T47D (cell line): ENCODE data around the gene GRAMD2B.
"Not testable (repeated sequence)": the region's sequence is repeated elsewhere in the genome, so short reads cannot be mapped to it uniquely, and the experiment has no call there.

Source experiments
- DNase-seq, 2 experiments: peaks; one replicate each; pipeline versions ENCODE4 v3.0.0 to v3.0.0-alpha.2; 2011 to 2012; ENCODE audit warnings: low read depth in 1 of 2, low spot score in 1 of 2
- JUND ChIP-seq: IDR thresholded peaks from 2 replicates; pipeline ENCODE4 v1.6.1; 2012; ENCODE audit warnings: low read depth
- in situ Hi-C: cut with HindIII; loops from 2 replicates; pipeline ENCODE4 v1.10.0; 2016; ENCODE audit warnings: low sequenced_read_pairs, low pct_unique_long_range_greater_than_20kb

Gene GRAMD2B

GRCh38 chr5:126516133-126516532 is 92.9 kb downstream of the GRAMD2B start:
- in situ Hi-C loops: no loop called here
- no peak for TF ChIP-seq JUND
- peak in 1 of 2 experiments; percentile 48 for DNase-seq

- TF ChIP-seq JUND: peak; percentile 67
- in situ Hi-C loops: no loop called here
- peak in 1 of 2 experiments; percentile 58 for DNase-seq
These were observed 93.6 kb downstream of the GRAMD2B start for GRCh38 chr5:126516852-126517251.

- DNase-seq, in situ Hi-C loops: not testable (repeated sequence)
These were observed 96.0 kb downstream of the GRAMD2B start for GRCh38 chr5:126519223-126519622.

- TF ChIP-seq JUND: no peak
- no peak for DNase-seq
- in situ Hi-C loops: no loop called here
These were observed 96.7 kb downstream of the GRAMD2B start for GRCh38 chr5:126519637-126520592.

GRCh38 chr5:126520593-126520953 is 97.4 kb downstream of the GRAMD2B start:
- no peak for TF ChIP-seq JUND
- DNase-seq: no peak
- in situ Hi-C loops: no loop called here

GRCh38 chr5:126521130-126521529 is 97.9 kb downstream of the GRAMD2B start:
- DNase-seq: no peak
- no peak for TF ChIP-seq JUND
- in situ Hi-C loops: no loop called here

GRCh38 chr5:126523818-126524510 is 100.8 kb downstream of the GRAMD2B start:
- in situ Hi-C loops: no loop called here
- no peak for DNase-seq
- no peak for TF ChIP-seq JUND

GRCh38 chr5:126525630-126526245 is 102.5 kb downstream of the GRAMD2B start:
- peak in 1 of 2 experiments; percentile 72 for DNase-seq
- in situ Hi-C loops: no loop called here
- TF ChIP-seq JUND: no peak

- no peak for TF ChIP-seq JUND
- DNase-seq: no peak
- in situ Hi-C loops: no loop called here
These were observed 103.3 kb downstream of the GRAMD2B start for GRCh38 chr5:126526493-126526892.

GRCh38 chr5:126527158-126527557 is 103.9 kb downstream of the GRAMD2B start:
- no peak for TF ChIP-seq JUND
- in situ Hi-C loops: no loop called here
- DNase-seq: no peak

- TF ChIP-seq JUND: no peak
- in situ Hi-C loops: no loop called here
- DNase-seq: no peak
These were observed 104.7 kb downstream of the GRAMD2B start for GRCh38 chr5:126527892-126528291.

- DNase-seq: no peak
- TF ChIP-seq JUND: no peak
- in situ Hi-C loops: no loop called here
These were observed 108.4 kb downstream of the GRAMD2B start for GRCh38 chr5:126531543-126532120.
